ENCODE measurements around the gene XXYLT1. TPM values are rescaled to one million over a fixed set of nuclear protein-coding genes. Genes with fewer than 3 reads are reported as not detected.

The XXYLT1 gene
- total and polyA plus RNA-seq, 2 donors from 2014 or later: 5.7 to 10.7 TPM

DNA sequence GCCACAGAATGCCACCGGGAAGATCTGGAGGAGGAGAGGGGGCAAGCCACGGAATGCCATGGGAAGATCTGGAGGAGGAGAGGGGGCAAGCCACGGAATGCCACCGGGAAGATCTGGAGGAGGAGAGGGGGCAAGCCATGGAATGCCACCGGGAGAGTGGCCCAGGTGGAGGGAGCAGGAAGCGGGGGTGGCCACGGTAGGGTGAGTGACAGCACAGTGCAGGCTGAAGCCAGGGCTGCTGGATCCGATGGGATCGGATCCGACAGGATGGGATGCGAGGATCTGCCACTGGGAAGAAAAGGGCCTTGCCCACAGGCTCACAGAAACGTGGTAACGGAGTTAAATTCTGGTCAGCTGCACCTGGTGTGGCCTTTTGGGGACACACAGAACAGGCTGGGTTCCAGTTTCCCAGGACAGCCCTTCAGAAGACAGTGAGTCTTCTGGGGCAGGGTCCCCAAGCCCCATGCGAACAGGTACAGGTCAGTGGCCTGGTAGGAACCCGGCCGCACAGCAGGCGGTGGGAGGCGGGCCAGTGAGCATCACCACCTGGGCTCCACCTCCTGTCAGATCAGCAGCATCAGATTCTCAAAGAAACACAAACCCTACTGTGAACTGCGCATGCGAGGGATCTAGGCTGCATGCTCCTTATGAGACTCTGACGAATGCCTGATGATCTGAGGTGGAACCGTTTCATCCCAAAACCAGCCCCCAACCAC lies 58.8 kb downstream of the XXYLT1 start:
- no peaks in the 10 kb centered on the region for H3K27me3 ChIP-seq (ENCODE audit: control insufficient read depth, insufficient read depth, low read length)
- peaks cover 0 to 17% (median 7%) of the 10 kb centered on the region in 3 donors for H3K4me1 ChIP-seq (ENCODE audit: control insufficient read depth in 2 of 3, insufficient read depth in 2 of 3, low read depth in 1 of 3, low read length in 3 of 3)
- TF ChIP-seq, protein P1, sequence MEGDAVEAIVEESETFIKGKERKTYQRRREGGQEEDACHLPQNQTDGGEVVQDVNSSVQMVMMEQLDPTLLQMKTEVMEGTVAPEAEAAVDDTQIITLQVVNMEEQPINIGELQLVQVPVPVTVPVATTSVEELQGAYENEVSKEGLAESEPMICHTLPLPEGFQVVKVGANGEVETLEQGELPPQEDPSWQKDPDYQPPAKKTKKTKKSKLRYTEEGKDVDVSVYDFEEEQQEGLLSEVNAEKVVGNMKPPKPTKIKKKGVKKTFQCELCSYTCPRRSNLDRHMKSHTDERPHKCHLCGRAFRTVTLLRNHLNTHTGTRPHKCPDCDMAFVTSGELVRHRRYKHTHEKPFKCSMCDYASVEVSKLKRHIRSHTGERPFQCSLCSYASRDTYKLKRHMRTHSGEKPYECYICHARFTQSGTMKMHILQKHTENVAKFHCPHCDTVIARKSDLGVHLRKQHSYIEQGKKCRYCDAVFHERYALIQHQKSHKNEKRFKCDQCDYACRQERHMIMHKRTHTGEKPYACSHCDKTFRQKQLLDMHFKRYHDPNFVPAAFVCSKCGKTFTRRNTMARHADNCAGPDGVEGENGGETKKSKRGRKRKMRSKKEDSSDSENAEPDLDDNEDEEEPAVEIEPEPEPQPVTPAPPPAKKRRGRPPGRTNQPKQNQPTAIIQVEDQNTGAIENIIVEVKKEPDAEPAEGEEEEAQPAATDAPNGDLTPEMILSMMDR (IDR thresholded peaks at IDR 0.05; ENCODE audit: borderline replicate concordance, extremely low read depth, insufficient read depth): no peak
- no peak overlapping the region for H3K9ac ChIP-seq (ENCODE audit: low read length in 3 of 3)
- H3K9me3 ChIP-seq (ENCODE audit: control insufficient read depth in 2 of 3, insufficient read depth in 1 of 3, low read length in 3 of 3): no peaks in the 10 kb centered on the region
- FAIRE-seq (no peak), DNase-seq (no peak)
- no peak overlapping the region for H3K4me3 ChIP-seq (ENCODE audit: low read length in 3 of 3)
- H3K27ac ChIP-seq (ENCODE audit: low read depth in 2 of 2, low read length in 2 of 2): no peak overlapping the region
- intact Hi-C loops (cut with DNase I): no loop called here
- no peaks in the 10 kb centered on the region for H3K36me3 ChIP-seq (ENCODE audit: control insufficient read depth in 2 of 3, insufficient read depth in 3 of 3, low read length in 3 of 3)

DNA sequence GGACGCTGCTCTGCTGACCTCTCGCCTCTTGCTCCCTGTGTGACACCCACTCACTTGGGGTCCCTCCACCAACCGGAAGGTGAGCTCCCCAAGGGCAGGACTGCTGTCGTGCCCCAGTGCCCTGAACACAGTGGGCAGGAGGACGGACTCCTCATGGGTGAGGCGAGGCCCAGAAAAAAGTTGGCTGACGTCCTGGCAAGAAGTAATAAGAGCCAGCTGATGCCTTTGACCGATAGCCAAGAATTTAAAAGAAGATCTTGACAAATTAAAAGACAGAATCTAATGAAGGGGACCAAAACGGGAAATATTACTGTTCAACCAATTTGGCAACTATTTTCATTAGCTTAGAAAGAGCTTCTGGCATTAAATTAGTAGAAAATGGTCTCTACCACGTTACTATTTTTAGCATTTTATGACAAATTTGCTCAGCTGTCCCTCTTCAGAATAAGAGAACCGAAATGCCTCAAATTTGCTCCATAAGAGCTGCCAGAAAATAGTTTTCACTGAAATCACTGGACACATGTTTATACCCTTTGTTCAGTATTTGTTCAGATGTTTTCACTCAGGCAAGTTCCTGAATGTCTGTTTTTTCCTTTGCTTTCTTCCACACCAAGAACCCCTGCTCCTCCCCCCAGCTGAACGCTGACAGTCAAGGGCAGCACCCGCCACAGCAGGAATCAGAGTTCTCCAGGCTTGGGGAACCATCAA lies 60.5 kb downstream of the XXYLT1 start:
- FAIRE-seq: no peak
- TF ChIP-seq, protein P1 (IDR thresholded peaks at IDR 0.05; ENCODE audit: borderline replicate concordance, extremely low read depth, insufficient read depth): no peak
- Histone ChIP-seq H3K36me3 (ENCODE audit: control insufficient read depth in 2 of 3, insufficient read depth in 3 of 3, low read length in 3 of 3) (no peaks in the 10 kb centered on the region), H3K4me3 (ENCODE audit: low read length in 3 of 3) (no peak overlapping the region), H3K27ac (ENCODE audit: low read depth in 2 of 2, low read length in 2 of 2) (peak overlapping the region; percentile 66 to 75), H3K27me3 (ENCODE audit: control insufficient read depth, insufficient read depth, low read length) (no peaks in the 10 kb centered on the region), H3K9me3 (ENCODE audit: control insufficient read depth in 2 of 3, insufficient read depth in 1 of 3, low read length in 3 of 3) (no peaks in the 10 kb centered on the region), H3K9ac (ENCODE audit: low read length in 3 of 3) (peak overlapping the region in 1 of 3 donors; percentile 29), H3K4me1 (ENCODE audit: control insufficient read depth in 2 of 3, insufficient read depth in 2 of 3, low read depth in 1 of 3, low read length in 3 of 3) (peaks cover 0 to 17% (median 7%) of the 10 kb centered on the region in 3 donors)
- peak in 4 of 5 donors; percentile 47 to 94 (median 78) for DNase-seq
- intact Hi-C loops (cut with DNase I): no loop called here

DNA sequence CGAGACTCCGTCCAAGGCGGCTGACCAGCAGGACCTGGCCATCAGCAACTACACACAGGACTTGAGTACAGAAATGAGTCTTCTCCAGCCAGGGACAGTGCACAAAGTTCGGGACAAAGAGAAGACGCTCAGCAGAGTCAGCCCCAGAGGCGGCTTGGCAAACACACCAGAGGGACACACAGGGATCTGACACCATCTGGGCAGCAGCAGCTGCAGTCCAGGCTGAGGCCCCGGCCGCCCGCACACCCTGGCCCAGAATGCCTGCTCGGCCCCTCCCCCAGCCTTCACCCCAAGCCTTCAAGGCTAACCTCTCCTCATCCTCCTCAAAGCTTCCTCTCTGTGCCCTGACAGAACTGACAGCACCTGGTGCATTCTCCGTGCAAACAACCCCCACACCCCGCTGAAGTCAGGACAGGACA lies 61.1 kb downstream of the XXYLT1 start:
- Histone ChIP-seq H3K27ac (ENCODE audit: low read depth in 2 of 2, low read length in 2 of 2) (peak overlapping the region; percentile 71 to 75), H3K4me1 (ENCODE audit: control insufficient read depth in 2 of 3, insufficient read depth in 2 of 3, low read depth in 1 of 3, low read length in 3 of 3) (peaks cover 0 to 20% (median 7%) of the 10 kb centered on the region in 3 donors), H3K9ac (ENCODE audit: low read length in 3 of 3) (peak overlapping the region in 1 of 3 donors; percentile 29), H3K9me3 (ENCODE audit: control insufficient read depth in 2 of 3, insufficient read depth in 1 of 3, low read length in 3 of 3) (no peaks in the 10 kb centered on the region), H3K27me3 (ENCODE audit: control insufficient read depth, insufficient read depth, low read length) (no peaks in the 10 kb centered on the region), H3K36me3 (ENCODE audit: control insufficient read depth in 2 of 3, insufficient read depth in 3 of 3, low read length in 3 of 3) (no peaks in the 10 kb centered on the region), H3K4me3 (ENCODE audit: low read length in 3 of 3) (no peak overlapping the region)
- intact Hi-C loops (cut with DNase I): no loop called here
- FAIRE-seq (no peak), DNase-seq (peak in 3 of 5 donors; percentile 37 to 91 (median 65))
- TF ChIP-seq, protein P1 (IDR thresholded peaks at IDR 0.05; ENCODE audit: borderline replicate concordance, extremely low read depth, insufficient read depth): no peak
